ENCODE measurements around the gene MZT1. TPM values are rescaled to one million over a fixed set of nuclear protein-coding genes. Genes with fewer than 3 reads are reported as not detected.
"Not testable (repeated sequence)": the region's sequence is repeated elsewhere in the genome, so short reads cannot be mapped to it uniquely, and the experiment has no call there.

The MZT1 gene
- 52.9 and 55.6 TPM in 2 replicates for total RNA-seq (2014; rRNA removed)
- 11.9 TPM for polyA plus RNA-seq (2012)

GRCh38 chr13:72727417-72728289, at the start of gene MZT1, which contains the start of gene BORA:
MZT1 (minus strand) TSS chr13:72727629; CDS start chr13:72727602, 27 bp downstream.
BORA (plus strand) TSS chr13:72727923; CDS start chr13:72728941, 1,018 bp downstream.
- peak; percentile 97 for DNase-seq (ENCODE audit: low read depth)

- DNase-seq (ENCODE audit: low read depth), result peak; percentile 22
Observed at GRCh38 chr13:72774019-72774418, 46.6 kb upstream of the MZT1 start.

GRCh38 chr13:72763411-72763810, 36.0 kb upstream of the MZT1 start:
- DNase-seq (ENCODE audit: low read depth), result no peak

- no peak for DNase-seq (ENCODE audit: low read depth)
Observed at GRCh38 chr13:72760189-72760588, 32.8 kb upstream of the MZT1 start.

DNA sequence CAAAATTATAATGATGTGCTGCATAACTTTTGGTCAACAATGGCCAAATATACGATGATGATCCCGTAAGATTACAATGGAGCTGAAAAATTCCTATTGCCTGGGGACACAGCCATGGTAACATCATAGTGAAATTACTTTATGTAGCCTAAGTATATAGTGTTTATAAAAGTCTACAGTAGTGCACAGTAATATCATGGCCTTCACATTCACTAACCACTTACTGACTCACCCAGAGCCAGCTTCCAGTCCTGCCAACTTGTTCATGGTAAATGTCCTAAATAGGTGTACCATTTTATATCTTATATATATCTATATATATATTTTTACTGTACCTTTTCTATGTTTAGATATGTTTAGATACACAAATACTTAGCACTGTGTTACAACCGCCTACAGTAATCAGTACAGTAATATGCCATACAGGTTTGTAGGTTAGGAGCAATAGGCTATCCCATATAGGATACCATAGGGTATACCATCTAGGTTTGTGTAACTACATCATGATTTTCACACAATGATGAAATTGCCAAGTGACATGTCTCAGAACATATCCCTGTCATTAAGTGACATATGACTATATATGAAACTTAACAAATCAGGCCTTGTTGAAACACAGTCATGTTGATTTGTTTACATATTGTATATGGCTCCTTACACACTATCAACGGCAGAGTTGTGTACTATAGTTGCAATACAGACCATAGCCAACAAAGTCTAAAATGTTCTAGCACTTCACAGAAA, 30.5 kb upstream of the MZT1 start:
- no peak for DNase-seq (ENCODE audit: low read depth)

- no peak for DNase-seq (ENCODE audit: low read depth)
Observed at GRCh38 chr13:72754111-72754510, 26.7 kb upstream of the MZT1 start.

GRCh38 chr13:72751220-72751619, 23.8 kb upstream of the MZT1 start:
- no peak for DNase-seq (ENCODE audit: low read depth)

- no peak for DNase-seq (ENCODE audit: low read depth)
Observed at GRCh38 chr13:72745260-72745659, 17.8 kb upstream of the MZT1 start.

DNA sequence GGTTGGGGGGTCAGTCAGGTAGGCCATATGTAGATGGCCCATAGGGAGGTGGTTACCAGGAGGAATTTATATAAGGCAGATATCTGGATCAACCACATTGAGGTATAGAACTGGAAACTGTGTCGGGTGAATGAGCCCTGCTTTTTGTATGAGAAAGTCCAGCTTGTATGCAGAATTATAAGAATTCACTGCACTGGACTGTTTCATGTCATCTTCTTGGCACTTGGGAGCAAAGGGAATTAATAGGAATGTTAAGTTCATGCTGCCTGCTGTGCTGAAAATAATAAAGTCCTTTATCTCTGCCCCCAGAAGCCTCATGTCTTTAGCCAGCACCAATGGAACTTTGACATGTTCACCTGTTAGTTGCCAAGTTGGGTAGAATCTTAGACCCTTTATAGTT, 12.6 kb upstream of the MZT1 start:
- no peak for DNase-seq (ENCODE audit: low read depth)

GRCh38 chr13:72737033-72737432, 9.6 kb upstream of the MZT1 start:
- DNase-seq (ENCODE audit: low read depth), result no peak

GRCh38 chr13:72728290-72728605, 819 bp upstream of the MZT1 start:
- DNase-seq (ENCODE audit: low read depth), result no peak

- DNase-seq (ENCODE audit: low read depth), result peak; percentile 17
Observed at GRCh38 chr13:72726726-72727416, 558 bp downstream of the MZT1 start.

GRCh38 chr13:72726185-72726584, 1.2 kb downstream of the MZT1 start:
- not testable (repeated sequence) for DNase-seq (ENCODE audit: low read depth)

GRCh38 chr13:72716776-72717175, 10.7 kb downstream of the MZT1 start:
- no peak for DNase-seq (ENCODE audit: low read depth)

- no peak for DNase-seq (ENCODE audit: low read depth)
Observed at GRCh38 chr13:72700509-72700908, 26.9 kb downstream of the MZT1 start.

DNA sequence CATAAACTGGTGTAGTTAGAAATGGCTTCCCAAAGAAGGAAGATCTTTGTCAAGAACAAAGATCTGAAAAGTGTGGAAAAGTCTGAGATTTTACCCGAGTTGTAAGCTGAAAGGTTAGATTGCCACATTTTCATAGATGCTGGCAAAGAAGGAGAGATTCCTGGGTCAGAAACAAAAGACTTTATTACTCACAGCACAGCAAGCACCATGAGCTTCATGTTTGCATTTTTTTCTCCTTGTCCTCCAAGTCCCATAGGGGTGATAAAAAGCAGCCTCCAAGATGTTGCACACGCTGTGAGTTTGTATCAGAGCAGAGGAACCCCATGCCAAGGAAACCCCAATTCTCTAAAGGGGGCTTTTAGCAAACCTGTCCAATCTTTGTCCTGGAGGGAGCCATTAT, 29.3 kb downstream of the MZT1 start:
- DNase-seq (ENCODE audit: low read depth), result no peak

- peak; percentile 29 for DNase-seq (ENCODE audit: low read depth)
Observed at GRCh38 chr13:72696579-72696978, 30.9 kb downstream of the MZT1 start.

- DNase-seq (ENCODE audit: low read depth), result no peak
Observed at GRCh38 chr13:72694314-72694713, 33.1 kb downstream of the MZT1 start.

DNA sequence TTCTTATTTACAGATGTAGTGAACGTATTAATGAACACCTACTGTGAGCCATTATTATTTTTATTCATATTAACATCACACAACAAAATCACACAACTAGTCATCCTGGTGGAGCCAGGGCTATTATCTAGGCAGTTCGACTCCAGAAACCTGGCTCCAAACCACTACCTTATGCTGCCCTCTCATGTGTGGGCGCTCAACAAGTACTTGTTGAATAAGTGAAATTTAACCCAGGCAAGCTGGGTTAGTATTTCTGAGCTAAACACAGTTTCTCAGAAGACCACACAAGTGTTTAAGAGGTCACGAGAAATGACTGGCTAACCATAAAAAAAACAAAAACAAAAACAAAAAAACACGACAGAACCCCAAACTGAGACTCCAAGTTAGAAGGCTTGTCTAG, 33.6 kb downstream of the MZT1 start:
- DNase-seq (ENCODE audit: low read depth), result no peak

DNA sequence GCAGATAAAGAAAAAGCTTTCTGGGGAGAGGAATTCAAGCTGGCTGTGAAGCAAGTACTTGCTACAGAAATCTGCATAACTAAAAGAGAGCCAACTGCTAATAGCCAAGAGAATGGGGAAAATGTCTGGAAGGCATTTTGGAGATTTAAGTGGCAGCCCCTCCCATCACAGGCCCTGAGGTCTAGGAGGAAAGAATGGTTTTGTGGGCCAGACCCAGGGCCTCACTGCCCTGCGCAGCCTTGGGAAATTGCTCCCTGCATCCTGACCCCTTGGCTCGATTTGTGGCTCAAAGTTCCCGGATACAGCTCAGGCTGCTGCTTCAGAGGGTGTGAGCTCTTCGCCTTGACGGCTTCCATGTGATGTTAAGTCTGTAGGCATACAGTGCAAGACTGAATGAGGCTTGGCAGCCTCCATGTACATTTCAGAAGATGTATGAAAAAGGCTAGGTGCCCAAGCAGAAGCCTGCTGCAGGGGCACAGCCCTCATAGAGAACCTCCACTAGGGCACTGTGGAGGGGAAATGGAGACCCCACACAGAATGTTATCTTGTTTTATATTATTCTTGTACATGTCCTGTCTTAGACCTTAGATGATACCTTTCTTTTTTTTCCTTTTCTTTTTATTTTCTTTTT, 34.4 kb downstream of the MZT1 start:
- no peak for DNase-seq (ENCODE audit: low read depth)

GRCh38 chr13:72689181-72689696, 38.2 kb downstream of the MZT1 start:
- no peak for DNase-seq (ENCODE audit: low read depth)

Measured in LHCN-M2 (cell line).